ENCODE data around the gene ATG3. TPM values are rescaled to one million over a fixed set of nuclear protein-coding genes. Genes with fewer than 3 reads are reported as not detected.
"Not testable (repeated sequence)": the region's sequence is repeated elsewhere in the genome, so short reads cannot be mapped to it uniquely, and the experiment has no call there.

ATG3 gene
- total and polyA plus RNA-seq, 12 donors = 25.3 to 128 (median 68.5) TPM

DNA sequence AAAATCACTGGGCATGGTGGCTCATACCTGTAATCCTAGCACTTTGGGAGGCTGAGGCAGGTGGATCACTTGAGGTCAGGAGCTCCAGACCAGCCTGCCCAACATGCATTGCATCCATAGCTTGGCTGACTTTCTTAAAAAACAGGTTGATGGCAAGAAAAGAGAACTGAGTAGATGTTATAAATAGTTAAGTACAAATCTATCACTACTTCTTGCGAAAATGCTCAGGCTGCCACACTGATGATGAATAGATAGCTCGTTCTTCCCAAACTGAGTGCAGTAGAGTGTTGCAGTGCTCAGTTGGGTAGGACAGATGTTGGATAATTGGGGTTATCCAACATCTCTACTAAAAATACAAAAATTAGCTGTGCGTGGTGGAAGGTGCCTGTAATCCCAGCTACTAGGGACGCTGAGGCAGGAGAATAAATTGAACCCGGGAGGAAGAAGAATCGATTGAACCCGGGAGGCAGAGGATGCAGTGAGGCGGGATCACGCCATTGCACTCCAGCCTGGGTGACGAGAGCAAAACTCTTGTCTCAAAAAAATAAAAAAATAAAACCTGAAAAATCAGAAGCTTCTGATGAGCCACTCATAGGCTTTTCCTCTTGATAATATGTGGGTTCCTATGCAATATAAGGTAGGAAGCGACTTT, 63.7 kb downstream of the ATG3 start:
- Histone ChIP-seq H3K4me3 (no peak overlapping the region), H3K9me3 (replicated peaks in 1 of 3) (no peaks in the 10 kb centered on the region), H3K36me3 (replicated peaks in 1 of 2) (no peaks in the 10 kb centered on the region), H3K4me1 (replicated peaks in 1 of 2) (no peaks in the 10 kb centered on the region), H3K27me3 (no peaks in the 10 kb centered on the region), H3K27ac (no peak overlapping the region)
- no peak for DNase-seq
- intact Hi-C loops (cut with DNase I) = no loop called here
- TF ChIP-seq CTCF (IDR thresholded peaks at IDR 0.05) = no peak
- TF ChIP-seq POLR2A (IDR thresholded peaks at IDR 0.05) = no peak
- WGBS, 4 donors = 85 to 91% (median 89%) methylated on average over 11 of the region's 11 CpGs

DNA sequence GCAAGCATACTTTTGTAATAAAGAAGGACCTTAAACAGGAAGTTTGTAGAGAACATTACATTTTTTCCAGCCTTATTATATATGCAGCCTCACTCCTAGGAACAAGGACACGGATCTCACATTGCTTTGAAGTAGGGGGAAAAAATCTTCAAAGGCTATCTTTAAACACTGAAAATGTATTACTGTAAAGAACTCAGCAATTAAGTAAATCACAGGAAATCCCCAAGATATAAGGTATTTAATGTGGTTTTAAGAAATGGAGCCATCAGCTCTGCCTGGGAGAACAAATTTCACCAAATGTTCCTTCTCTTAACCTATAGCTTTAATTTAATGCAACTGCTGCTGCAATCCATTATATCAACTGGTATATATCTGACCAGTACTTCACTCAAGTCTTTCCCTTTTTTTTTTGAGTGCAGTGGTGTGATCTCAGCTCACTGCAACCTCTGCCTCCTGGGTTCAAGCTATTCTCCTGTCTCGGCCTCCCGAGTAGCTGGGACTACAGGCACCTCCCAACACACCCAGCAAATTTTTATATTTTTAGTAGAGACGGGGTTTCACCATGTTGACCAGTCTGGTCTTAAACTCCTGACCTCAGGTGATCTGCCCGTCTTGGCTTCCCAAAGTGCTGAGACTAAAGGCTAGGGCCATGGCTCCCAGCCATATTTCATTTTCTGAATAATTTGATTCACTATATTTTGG, 65.2 kb downstream of the ATG3 start:
- no peaks in the 10 kb centered on the region for H3K9me3 ChIP-seq (replicated peaks in 1 of 3)
- intact Hi-C loops (cut with DNase I) = no loop called here
- H3K4me3 ChIP-seq = no peak overlapping the region
- H3K27ac ChIP-seq = no peak overlapping the region
- H3K27me3 ChIP-seq = no peaks in the 10 kb centered on the region
- H3K4me1 ChIP-seq (replicated peaks in 1 of 2) = no peaks in the 10 kb centered on the region
- DNase-seq = no peak
- H3K36me3 ChIP-seq (replicated peaks in 1 of 2) = no peaks in the 10 kb centered on the region
- TF ChIP-seq CTCF (IDR thresholded peaks at IDR 0.05) = no peak
- TF ChIP-seq POLR2A (IDR thresholded peaks at IDR 0.05) = no peak
- WGBS, 4 donors = 80 to 84% (median 82%) methylated on average over 5 of the region's 5 CpGs

- WGBS, 4 donors = 89 to 94% (median 92%) methylated on average over 3 of the region's 3 CpGs
- H3K36me3 ChIP-seq (replicated peaks in 1 of 2); H3K27me3 ChIP-seq; intact Hi-C loops (cut with DNase I); DNase-seq; H3K4me1 ChIP-seq (replicated peaks in 1 of 2); H3K9me3 ChIP-seq (replicated peaks in 1 of 3); H3K4me3 ChIP-seq; H3K27ac ChIP-seq: not testable (repeated sequence)
Measured at GRCh38 chr3:112494448-112494767, 67.4 kb downstream of the ATG3 start.

- Histone ChIP-seq H3K27ac (no peak overlapping the region), H3K9me3 (replicated peaks in 1 of 3) (no peaks in the 10 kb centered on the region), H3K4me3 (no peak overlapping the region), H3K27me3 (no peaks in the 10 kb centered on the region), H3K4me1 (replicated peaks in 1 of 2) (no peaks in the 10 kb centered on the region), H3K36me3 (replicated peaks in 1 of 2) (no peaks in the 10 kb centered on the region)
- intact Hi-C loops (cut with DNase I) = no loop called here
- DNase-seq = no peak
- WGBS, 4 donors = 89 to 93% (median 90%) methylated on average over 1 of the region's 1 CpG
- TF ChIP-seq POLR2A (IDR thresholded peaks at IDR 0.05) = no peak
- no peak for TF ChIP-seq CTCF (IDR thresholded peaks at IDR 0.05)
Measured at GRCh38 chr3:112492124-112492523, 69.6 kb downstream of the ATG3 start.

DNA sequence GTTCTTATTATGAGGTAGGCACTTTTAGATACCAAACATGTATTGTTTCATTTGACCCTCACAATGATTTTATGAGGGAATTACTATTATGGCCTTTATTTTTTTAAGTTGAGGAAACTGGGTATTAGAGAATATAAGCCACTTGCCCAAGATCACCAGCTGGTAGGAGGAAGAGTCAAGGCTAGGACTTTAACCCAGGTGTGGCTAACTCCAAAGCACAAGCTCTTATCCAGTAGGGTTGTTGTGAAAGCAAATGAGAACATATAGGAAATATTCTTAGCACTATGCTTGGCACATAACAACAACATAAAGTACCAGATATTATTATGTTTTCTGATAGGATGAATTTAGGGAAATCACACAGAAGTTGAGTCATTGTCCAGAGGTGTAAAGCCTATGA, 70.4 kb downstream of the ATG3 start:
- H3K9me3 ChIP-seq (replicated peaks in 1 of 3) = no peaks in the 10 kb centered on the region
- DNase-seq = no peak
- TF ChIP-seq POLR2A (IDR thresholded peaks at IDR 0.05) (no peak), CTCF (IDR thresholded peaks at IDR 0.05) (no peak)
- H3K4me1 ChIP-seq (replicated peaks in 1 of 2) = no peaks in the 10 kb centered on the region
- no peaks in the 10 kb centered on the region for H3K27me3 ChIP-seq
- H3K4me3 ChIP-seq = no peak overlapping the region
- H3K27ac ChIP-seq = no peak overlapping the region
- intact Hi-C loops (cut with DNase I) = no loop called here
- H3K36me3 ChIP-seq (replicated peaks in 1 of 2) = no peaks in the 10 kb centered on the region
